Measurements from ENCODE around the gene DLG4.
"Not testable (repeated sequence)": the region's sequence is repeated elsewhere in the genome, so short reads cannot be mapped to it uniquely, and the experiment has no call there.

The DLG4 gene

GRCh38 chr17:7248796-7249195 lies 29.2 kb upstream of the DLG4 start:
- no peak for DNase-seq

GRCh38 chr17:7246779-7247178 lies 27.1 kb upstream of the DLG4 start:
- DNase-seq = no peak

DNA sequence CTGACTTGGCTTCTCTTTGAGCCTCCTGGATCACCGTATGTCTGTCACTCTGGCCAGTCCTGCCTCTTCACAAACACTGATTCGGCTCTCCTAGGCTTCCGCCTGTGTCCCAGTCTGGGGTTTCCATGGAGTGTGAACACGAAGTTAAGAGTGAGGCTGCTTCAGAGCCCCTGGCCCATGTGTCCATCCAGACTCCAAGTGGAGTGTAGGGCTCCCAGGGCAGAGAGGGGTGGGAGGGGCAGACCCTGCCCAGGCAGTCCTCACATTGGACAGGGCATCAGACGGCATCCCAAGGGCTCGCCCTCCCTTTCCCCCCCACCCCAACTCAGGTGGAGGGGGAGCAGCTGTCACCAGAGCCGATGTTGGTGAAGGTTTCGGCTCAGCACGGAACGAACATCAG lies 24.2 kb upstream of the DLG4 start:
- DNase-seq = not testable (repeated sequence)

DNA sequence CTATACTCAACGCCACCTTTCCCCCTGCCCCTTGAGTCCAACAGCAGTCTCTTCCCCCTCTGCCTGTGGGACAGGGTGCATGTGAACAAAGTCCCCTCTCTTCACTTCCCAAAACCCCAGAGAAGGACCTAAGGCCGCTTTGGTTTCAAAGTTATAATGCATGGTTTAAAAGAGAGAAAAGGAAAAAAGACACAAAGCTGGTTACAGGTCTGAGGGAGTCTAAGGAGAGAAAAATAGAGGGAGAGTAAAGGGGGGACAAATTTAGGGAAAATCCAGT lies 23.8 kb upstream of the DLG4 start:
- no peak for DNase-seq

DNA sequence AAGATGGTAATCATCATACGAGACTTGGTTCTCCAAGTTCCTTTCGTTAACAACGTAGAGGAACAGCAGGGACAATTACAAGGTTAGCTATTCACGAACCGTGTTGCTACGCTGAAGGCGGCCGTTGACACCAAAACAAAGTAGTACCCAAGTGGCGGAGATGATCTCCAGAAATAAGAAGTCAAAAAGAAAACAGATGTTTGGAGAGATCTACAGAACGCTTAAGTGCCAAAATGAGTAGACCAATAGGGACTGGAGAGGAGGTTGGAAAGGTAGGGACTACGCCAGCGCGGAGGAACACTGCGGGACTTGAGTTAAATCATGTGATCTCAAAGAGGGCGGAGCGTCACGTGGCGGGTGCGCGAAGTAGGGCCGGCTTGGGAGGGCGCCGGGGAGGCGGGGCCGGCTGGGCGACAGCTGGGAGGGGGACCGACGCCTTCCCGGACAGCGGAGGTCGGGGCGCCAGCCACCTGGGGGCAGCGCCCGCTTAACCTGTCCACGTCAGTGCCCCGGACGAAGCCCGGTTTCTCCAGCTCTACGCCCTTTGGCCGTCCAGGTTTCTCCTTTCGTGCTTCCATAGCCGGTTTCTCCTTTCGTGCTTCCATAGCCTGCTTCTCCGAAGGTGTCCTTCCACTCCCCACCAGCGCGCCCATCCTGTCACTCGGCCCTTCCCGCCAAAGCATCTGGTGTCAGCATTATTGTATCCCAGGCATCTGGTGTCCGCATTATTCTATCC lies 23.2 kb upstream of the DLG4 start:
- peak; percentile 98 for DNase-seq

DNA sequence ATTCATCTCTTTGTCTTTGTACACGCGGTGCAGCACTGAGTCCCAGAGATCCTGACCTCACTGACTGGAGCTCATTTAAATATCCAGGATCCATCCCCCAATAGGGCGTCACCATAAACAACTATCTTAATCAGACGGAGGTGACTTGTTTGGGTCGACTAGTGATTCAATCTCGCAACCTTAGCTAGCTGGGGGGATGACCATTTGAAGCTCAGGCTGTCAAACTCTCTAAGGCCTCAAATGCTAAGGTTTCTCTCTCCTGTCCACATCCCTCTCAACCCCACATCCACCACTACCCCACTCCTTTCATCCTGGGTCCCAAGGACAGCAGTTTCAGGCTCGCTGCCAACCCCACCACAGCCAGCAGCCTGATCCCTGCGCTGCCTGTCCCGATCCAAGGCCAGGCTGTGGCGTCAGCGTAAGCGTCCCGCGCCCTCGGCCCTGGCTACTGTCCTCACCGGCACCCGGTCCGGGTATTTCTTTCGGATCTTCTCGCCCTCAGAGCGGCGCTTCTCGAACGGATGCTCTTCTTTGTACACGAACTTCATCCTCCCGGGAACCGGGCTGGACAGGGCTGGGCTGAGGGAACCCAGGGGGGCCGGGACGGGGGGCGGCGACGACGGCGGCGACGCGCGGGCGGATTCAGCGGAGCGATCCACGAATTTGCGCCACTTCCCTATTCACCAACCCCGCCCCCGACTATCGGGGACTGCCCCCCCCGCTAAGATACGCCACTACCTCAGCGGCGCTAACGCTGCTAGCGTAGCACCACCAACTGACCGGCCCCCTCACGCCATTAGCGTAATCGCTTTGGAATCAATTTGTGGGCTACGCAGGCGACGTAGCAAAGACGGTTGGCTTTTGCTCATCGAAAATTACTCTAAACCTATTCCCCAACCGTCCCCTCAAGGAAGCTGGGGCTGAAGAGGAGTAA lies 22.4 kb upstream of the DLG4 start, which contains the start of gene GABARAP:
Gene GABARAP (minus strand): TSS at position 667 of the 934 bp plus-strand sequence. CDS start 119 bp downstream, at position 548.
- DNase-seq = peak; percentile 99

GRCh38 chr17:7241090-7241733 lies 21.6 kb upstream of the DLG4 start:
- DNase-seq = no peak

DNA sequence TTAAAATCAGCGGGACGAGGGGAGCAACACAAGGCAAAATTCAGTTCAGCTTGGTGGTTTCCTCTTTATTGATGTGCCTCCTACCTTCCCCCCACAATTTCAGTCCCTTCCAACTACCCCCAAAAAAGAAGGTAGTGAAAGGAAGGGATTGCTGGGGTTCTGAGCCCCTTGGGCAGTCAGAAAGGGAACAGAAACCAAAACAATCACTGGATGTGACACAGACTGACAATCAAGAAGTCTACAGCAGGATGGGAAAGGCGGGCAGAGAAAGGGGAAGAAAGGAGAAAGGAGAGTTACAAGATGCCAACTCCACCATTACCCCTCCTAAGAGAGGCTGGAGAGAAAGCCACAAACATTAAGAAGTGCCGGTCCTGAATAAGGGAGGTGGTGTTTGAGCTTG lies 20.7 kb upstream of the DLG4 start:
- DNase-seq = no peak

DNA sequence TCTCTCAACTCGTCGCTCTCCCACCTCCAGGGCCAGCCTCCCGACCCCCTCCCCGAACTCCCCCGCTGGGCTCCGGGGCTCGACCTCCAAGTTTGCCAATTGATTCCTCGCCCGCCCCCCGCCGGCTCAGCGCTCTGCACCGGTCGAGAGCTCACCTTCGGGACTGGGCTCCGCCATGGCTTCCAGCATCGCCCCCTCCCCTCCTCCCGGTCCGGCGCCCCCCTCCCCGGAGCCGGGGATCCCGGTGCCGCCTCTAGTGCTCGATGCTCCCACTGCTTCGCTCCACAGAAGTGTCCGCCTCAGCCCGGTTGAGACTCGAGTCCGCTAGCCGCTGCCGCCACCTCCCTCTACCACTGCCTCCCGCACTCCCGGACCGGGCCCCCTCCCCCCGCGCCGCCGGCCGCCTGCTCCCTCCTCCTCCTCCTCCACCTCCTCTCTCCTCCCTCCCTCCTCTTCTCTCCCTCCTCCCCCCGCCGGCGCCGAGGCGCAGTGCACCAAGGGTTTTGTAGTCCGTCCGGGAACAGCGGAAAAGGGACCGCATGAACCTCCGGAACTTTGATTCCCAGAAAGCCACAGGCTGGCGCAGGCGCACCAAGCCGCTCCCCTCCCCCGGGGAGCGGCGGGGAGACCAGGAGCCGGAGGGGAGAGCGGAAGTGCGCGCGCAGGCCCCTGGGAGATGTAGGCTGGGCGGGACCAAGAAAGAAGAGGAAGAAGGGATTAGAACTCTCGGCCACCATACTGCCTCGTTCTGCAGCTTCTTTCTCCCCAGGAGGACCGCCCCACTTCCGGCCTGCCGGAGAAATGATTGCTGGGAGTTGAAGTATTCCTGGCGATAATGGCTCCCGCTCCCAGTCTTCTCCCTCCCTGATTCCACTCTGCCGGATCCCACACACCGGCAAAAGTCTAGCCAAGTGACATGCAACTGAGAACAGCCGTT lies 19.7 kb upstream of the DLG4 start, which contains the start of gene PHF23:
Gene PHF23 (minus strand): TSS at position 367 of the 937 bp plus-strand sequence. CDS start 178 bp downstream, at position 189.
- DNase-seq = peak; percentile 99

GRCh38 chr17:7238420-7239090 lies 18.9 kb upstream of the DLG4 start:
- peak; percentile 66 for DNase-seq

GRCh38 chr17:7237761-7238419 lies 18.3 kb upstream of the DLG4 start:
- peak; percentile 85 for DNase-seq

DNA sequence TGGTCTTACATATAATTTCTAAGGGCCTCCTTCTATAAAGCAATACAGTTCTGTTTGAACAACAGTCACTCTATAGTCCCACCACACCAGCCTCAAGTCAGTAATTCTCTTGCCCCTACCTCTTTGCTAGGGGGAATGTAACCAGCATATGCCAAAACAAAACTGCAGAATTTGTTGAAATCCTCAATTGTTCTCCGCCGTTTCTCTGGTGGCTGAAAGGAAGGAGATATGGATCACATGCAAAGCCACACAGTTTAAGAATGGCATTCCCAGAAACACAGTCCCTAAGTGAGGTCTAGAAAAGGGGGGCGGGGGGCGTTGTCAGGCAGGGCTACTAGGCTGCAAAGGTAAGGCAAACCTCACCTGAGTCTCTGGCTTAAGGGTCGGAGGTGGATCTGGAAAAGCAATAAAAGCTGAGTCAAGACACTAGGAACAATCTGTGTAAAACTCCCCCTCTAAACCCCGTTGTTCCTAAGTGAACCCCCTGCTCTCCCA lies 17.7 kb upstream of the DLG4 start:
- DNase-seq = no peak

DNA sequence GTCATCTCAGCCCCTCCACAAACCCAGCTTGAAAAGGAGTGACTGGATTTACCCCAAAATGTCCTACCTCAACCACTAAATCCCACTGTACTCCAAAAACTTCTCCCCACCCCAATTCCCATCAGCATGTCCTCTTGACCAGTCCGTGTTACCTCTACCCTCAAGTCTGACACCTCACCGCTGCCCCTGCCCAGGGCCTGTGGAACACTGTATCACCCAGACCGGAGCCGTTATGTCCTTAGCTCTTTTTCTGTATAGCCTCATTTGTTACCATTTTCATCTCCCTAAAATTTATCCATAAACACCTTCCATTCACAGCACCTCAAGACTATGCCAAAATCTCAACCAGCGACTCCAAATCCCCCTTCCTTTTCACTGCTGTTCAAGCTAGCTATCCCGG lies 17.2 kb upstream of the DLG4 start:
- DNase-seq = no peak

GRCh38 chr17:7235693-7236665 lies 16.3 kb upstream of the DLG4 start:
- no peak for DNase-seq

GRCh38 chr17:7234083-7234951 lies 14.7 kb upstream of the DLG4 start, which contains the start of gene DVL2:
TSS of gene DVL2 (minus strand) at chr17:7234517. CDS start at chr17:7234262, 255 bp downstream.
- DNase-seq = peak; percentile 97

DNA sequence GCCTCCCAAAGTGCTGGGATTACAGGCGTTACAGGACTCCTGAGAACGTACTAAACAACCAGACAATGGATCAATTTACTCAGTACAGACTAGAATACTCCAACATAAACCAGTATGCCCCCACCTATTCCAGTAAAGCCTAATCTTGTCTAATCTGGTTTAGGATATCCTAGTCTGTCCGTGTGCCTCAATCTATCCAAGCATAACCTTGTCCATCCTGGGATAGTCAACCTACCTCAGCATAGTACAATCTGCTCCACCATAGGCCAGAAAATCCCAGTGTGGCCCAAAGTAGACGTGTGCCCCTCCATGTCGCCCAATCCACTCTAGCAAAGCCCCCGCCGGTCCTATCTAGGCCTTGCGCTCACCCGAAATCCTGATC lies 14.1 kb upstream of the DLG4 start:
- DNase-seq = no peak

DNA sequence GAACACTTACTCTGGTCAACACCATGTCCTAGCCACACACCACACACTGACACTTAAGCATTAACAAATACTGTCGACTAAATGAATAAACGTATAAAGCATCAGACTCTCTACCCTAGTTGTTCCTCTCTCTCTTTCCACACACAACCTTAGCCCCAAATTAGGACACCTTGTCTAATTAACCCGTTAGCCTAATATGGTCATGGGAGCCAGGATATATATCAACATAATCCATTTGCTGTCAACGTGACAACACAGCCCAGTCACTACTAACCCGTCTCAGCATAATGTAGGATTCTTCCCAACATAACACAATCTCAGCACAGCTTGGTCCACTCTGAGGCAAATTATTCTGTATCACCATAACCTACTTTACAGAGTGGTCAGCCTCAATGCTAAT lies 12.5 kb upstream of the DLG4 start:
- no peak for DNase-seq

DNA sequence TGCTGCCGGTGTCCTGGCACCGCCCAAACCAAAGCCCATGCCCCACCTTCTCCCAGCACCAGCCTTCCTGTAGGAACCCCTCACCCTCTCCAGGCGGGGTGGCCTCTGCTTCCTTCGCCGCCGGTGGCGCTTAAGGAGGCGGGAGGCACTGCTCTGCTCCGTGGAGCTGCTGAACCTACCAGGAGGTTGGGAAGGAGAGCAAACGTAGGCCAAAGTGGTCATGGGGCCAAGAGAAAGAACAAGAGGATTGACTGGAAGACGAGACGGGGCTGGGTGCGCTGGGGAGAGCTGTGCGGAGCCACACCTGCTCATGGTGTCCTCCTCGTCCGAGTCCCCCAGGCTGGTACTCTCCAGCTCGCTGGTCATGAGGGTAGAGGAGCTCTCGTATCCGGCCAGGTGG lies 9.9 kb upstream of the DLG4 start:
- no peak for DNase-seq

GRCh38 chr17:7228920-7229319 lies 9.3 kb upstream of the DLG4 start:
- no peak for DNase-seq

Measured in right forelimb (tissue), 1 donor.